HG03571 (cell line): ENCODE data around the gene PRR36.

ENCODE experiments used
- ATAC-seq: cut with Tn5 transposase; IDR thresholded peaks from one replicate; pipeline ENCODE4 v1.9.1; 2021; ENCODE audit not compliant: unreplicated experiment

Gene PRR36

DNA sequence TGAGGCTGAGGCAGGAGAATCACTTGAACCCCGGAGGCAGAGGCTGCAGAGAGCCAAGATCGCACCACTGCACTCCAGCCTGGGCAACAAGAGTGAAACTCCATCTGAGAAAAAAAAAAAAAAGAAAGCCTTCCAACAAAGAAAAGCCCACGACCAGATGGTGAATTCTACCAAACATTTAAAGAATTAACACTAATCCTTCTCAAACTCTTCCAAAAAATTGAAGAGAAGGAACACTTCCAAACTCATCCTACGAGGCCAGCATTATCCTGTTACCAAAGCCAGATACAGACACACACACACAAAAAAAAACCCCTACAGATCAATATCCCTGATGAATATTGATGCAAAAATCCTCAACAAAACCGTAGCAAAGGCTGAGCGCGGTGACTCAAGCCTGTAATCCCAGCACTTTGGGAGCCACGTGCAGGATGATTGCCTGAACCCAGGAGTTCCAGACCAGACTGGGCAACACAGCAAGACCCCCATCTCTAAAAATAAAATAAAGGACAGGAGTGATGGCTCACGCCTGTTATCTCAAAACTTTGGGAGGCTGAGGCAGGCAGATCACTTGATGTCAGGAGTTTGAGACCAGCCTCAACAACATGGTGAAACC lies 50.4 kb downstream of the PRR36 start:
- ATAC-seq: no peak

DNA sequence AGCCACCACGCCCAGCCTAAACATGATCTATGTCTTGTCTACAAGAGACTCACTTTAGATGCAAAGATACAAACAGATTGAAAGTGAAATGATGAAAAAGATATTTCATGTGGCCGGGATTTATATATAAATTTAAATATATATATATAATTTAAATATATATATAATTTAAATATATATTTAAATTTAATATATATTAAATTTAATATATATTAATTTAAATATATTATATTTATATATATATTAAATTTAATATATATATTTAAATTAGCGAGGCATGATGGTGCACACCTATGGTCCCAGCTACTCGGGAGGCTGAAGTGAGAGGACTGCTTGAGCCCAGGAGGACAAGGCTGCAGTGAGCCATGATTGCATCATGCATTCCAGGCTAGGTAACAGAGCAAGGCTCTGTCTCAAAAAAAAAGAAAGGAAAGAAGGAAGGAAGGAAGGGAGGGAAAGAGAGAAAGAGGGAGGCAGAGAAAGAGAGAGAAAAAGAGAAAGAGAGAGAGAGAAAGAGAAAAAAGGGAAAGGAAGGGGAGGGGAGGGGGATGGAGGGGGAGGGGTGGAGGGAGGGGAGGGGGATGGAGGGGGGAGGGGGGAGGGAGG lies 51.2 kb downstream of the PRR36 start:
- no peak for ATAC-seq

DNA sequence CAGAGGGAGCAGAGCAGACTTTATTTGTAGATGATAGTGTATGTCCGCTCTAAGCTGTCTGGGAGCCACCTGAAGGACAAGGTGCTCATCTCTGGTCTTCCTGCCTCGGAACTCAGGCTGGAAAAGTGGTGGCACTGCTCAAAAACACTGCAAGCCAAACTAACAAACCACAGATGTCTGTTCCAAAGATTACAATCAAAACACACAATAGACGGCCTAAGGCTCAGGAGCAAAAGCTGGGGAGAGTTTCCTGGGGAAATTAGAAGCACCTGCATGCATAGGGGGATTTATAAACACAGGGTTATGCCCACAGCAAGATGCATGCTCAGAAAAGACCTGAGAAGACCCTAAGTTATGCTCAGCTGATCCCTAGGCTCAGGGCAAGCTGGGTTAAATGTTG lies 53.6 kb downstream of the PRR36 start:
- no peak for ATAC-seq

DNA sequence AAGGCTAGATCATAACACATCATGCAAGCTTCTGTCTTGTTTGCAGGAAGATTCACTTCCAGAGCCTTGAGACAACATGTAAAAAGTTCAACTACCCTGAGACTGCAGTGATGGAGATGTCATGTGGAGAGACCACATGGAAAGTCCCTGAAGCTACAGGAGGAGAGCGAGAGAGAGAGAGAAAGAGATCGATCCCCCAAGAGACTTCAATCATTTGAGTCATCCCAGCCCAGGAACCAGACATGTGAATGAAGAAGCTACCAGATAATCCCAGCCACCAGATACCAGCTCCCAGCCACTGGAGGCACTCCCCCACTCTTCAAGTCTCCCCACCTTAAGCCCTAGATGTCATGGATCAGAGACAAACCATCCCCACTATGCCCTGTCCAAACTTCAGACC lies 54.9 kb downstream of the PRR36 start:
- ATAC-seq: no peak

DNA sequence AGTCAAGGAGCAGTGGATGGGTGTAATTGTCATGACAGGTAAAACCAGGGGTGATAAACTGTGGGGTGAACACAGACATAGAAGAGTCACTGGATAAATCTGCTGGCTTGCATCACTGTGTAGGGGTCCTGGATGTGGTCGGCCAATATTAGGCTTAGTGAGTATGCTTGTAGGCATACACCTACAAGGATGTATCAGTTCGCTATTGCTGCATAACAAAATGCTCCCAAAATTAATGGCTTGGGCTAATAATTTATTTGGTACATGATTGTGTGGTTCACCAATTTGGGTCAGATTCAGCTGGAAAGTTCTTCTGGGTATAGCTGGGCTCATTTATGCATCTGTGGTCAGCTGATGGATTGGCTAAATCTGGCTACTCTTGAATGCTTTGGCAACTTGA lies 55.4 kb downstream of the PRR36 start:
- no peak for ATAC-seq
